Effector memory CD4-positive, alpha-beta T cell (primary cell): ENCODE measurements around the gene ZNF865.

Source experiments
- DNase-seq, 3 donors: peaks; one replicate each; pipeline ENCODE4 v3.0.0-alpha.2; 2020
- H3K27ac ChIP-seq: 2 replicates; pipeline ENCODE4 v1.7.0; 2013; ENCODE audit warnings: mild to moderate bottlenecking, low read length, moderate library complexity; ENCODE audit not compliant: insufficient read depth, poor library complexity, severe bottlenecking
- H3K27me3 ChIP-seq: replicated peaks from 2 replicates; pipeline ENCODE4 v1.7.0; 2013; ENCODE audit warnings: mild to moderate bottlenecking, low read length; ENCODE audit not compliant: insufficient read depth, control insufficient read depth, poor library complexity, severe bottlenecking
- H3K36me3 ChIP-seq: 2 replicates; pipeline ENCODE4 v1.7.0; 2013; ENCODE audit warnings: mild to moderate bottlenecking, low read length, moderate library complexity; ENCODE audit not compliant: control insufficient read depth, insufficient read depth
- H3K4me1 ChIP-seq: 2 replicates; pipeline ENCODE4 v1.7.0; 2013; ENCODE audit warnings: low read length, mild to moderate bottlenecking; ENCODE audit not compliant: control insufficient read depth, insufficient read depth, poor library complexity, severe bottlenecking
- H3K4me3 ChIP-seq: 2 replicates; pipeline ENCODE4 v1.7.0; 2013; ENCODE audit warnings: low read length, low read depth, mild to moderate bottlenecking; ENCODE audit not compliant: insufficient read depth, poor library complexity, severe bottlenecking
- H3K9me3 ChIP-seq: 2 replicates; pipeline ENCODE4 v1.7.0; 2013; ENCODE audit warnings: mild to moderate bottlenecking, low read length, moderate library complexity; ENCODE audit not compliant: control insufficient read depth

Gene ZNF865

GRCh38 chr19:55605207-55605636, 225 bp upstream of the ZNF865 start:
- H3K36me3 ChIP-seq, result peaks cover 10% of the 10 kb centered on the region
- DNase-seq, result peak; percentile 96 to 98 (median 98)
- peak overlapping the region; percentile 52 for H3K4me3 ChIP-seq
- no peaks in the 10 kb centered on the region for H3K27me3 ChIP-seq
- no peaks in the 10 kb centered on the region for H3K9me3 ChIP-seq
- peak overlapping the region; percentile 93 for H3K27ac ChIP-seq
- H3K4me1 ChIP-seq, result peaks cover 19% of the 10 kb centered on the region

GRCh38 chr19:55606471-55606787, 982 bp downstream of the ZNF865 start:
- Histone ChIP-seq H3K9me3 (no peaks in the 10 kb centered on the region), H3K36me3 (peaks cover 14% of the 10 kb centered on the region)

GRCh38 chr19:55606817-55607216, 1.4 kb downstream of the ZNF865 start:
- H3K9me3 ChIP-seq, result no peaks in the 10 kb centered on the region
- peaks cover 14% of the 10 kb centered on the region for H3K36me3 ChIP-seq
- peaks cover 12% of the 10 kb centered on the region for H3K4me1 ChIP-seq
- peak overlapping the region; percentile 93 for H3K27ac ChIP-seq
- DNase-seq, result no peak
- H3K27me3 ChIP-seq, result no peaks in the 10 kb centered on the region
- no peak overlapping the region for H3K4me3 ChIP-seq

More at GRCh38 chr19:55606471-55606787, 982 bp downstream of the ZNF865 start:
- Histone ChIP-seq H3K27me3 (no peaks in the 10 kb centered on the region), H3K4me1 (peaks cover 12% of the 10 kb centered on the region), H3K27ac (peak overlapping the region; percentile 93), H3K4me3 (peak overlapping the region; percentile 14)
- no peak for DNase-seq

GRCh38 chr19:55609326-55609725, 3.9 kb downstream of the ZNF865 start:
- DNase-seq, result no peak
- Histone ChIP-seq H3K9me3 (no peaks in the 10 kb centered on the region), H3K27ac (no peak overlapping the region), H3K4me1 (peaks cover 12% of the 10 kb centered on the region), H3K4me3 (no peak overlapping the region), H3K27me3 (no peaks in the 10 kb centered on the region), H3K36me3 (peaks cover 14% of the 10 kb centered on the region)

- H3K4me3 ChIP-seq, result no peak overlapping the region
- no peak for DNase-seq
- peaks cover 4% of the 10 kb centered on the region for H3K4me1 ChIP-seq
- no peaks in the 10 kb centered on the region for H3K9me3 ChIP-seq
- no peaks in the 10 kb centered on the region for H3K27me3 ChIP-seq
- peaks cover 20% of the 10 kb centered on the region for H3K36me3 ChIP-seq
- H3K27ac ChIP-seq, result no peak overlapping the region
Observed at GRCh38 chr19:55611300-55611982, 6.0 kb downstream of the ZNF865 start.

- Histone ChIP-seq H3K4me3 (no peak overlapping the region), H3K4me1 (no peaks in the 10 kb centered on the region), H3K36me3 (peaks cover 25% of the 10 kb centered on the region), H3K9me3 (no peaks in the 10 kb centered on the region), H3K27me3 (no peaks in the 10 kb centered on the region), H3K27ac (no peak overlapping the region)
- no peak for DNase-seq
Observed at GRCh38 chr19:55611983-55612645, 6.7 kb downstream of the ZNF865 start.

GRCh38 chr19:55613396-55613795, 7.9 kb downstream of the ZNF865 start:
- no peaks in the 10 kb centered on the region for H3K9me3 ChIP-seq
- no peak overlapping the region for H3K27ac ChIP-seq
- no peak overlapping the region for H3K4me3 ChIP-seq
- H3K27me3 ChIP-seq, result no peaks in the 10 kb centered on the region
- no peak for DNase-seq
- peaks cover 21% of the 10 kb centered on the region for H3K36me3 ChIP-seq
- no peaks in the 10 kb centered on the region for H3K4me1 ChIP-seq

- no peak overlapping the region for H3K4me3 ChIP-seq
- H3K9me3 ChIP-seq, result no peaks in the 10 kb centered on the region
- H3K27me3 ChIP-seq, result no peaks in the 10 kb centered on the region
- peaks cover 21% of the 10 kb centered on the region for H3K36me3 ChIP-seq
- H3K4me1 ChIP-seq, result no peaks in the 10 kb centered on the region
- H3K27ac ChIP-seq, result no peak overlapping the region
- DNase-seq, result no peak
Observed at GRCh38 chr19:55613930-55614710, 8.7 kb downstream of the ZNF865 start.

GRCh38 chr19:55614711-55615542, 9.5 kb downstream of the ZNF865 start:
- Histone ChIP-seq H3K27ac (no peak overlapping the region), H3K36me3 (peaks cover 17% of the 10 kb centered on the region), H3K9me3 (no peaks in the 10 kb centered on the region), H3K27me3 (no peaks in the 10 kb centered on the region), H3K4me3 (no peak overlapping the region), H3K4me1 (no peaks in the 10 kb centered on the region)
- DNase-seq, result no peak
